SJSA1 (cell line): ENCODE results near the gene METRNL. TPM values are rescaled to one million over a fixed set of nuclear protein-coding genes. Genes with fewer than 3 reads are reported as not detected.
"Not testable (repeated sequence)": the region's sequence is repeated elsewhere in the genome, so short reads cannot be mapped to it uniquely, and the experiment has no call there.

ENCODE experiments used
- DNase-seq, 2 experiments: peaks; one replicate each; pipeline ENCODE4 v3.0.0-alpha.2; 2015 to 2020; ENCODE audit warnings: low spot score in 2 of 2, low read depth in 1 of 2
- H3K27ac ChIP-seq: fragments of 250-450 bp; sonication (Bioruptor Pico); 2 replicates; pipeline ENCODE4 v1.5.1; 2020; ENCODE audit warnings: mild to moderate bottlenecking, moderate library complexity
- H3K27me3 ChIP-seq: fragments of 250-450 bp; sonication (Bioruptor Pico); replicated peaks from 2 replicates; pipeline ENCODE4 v1.5.1; 2020; ENCODE audit warnings: mild to moderate bottlenecking, moderate library complexity
- H3K36me3 ChIP-seq: fragments of 250-450 bp; sonication (Bioruptor Pico); 2 replicates; pipeline ENCODE4 v1.5.1; 2020; ENCODE audit warnings: mild to moderate bottlenecking
- H3K4me1 ChIP-seq: fragments of 250-450 bp; sonication (Bioruptor Pico); replicated peaks from 2 replicates; pipeline ENCODE4 v1.6.1; 2021; ENCODE audit warnings: mild to moderate bottlenecking
- H3K4me3 ChIP-seq: fragments of 250-450 bp; sonication (Bioruptor Pico); 2 replicates; pipeline ENCODE4 v1.5.1; 2020; ENCODE audit warnings: mild to moderate bottlenecking
- H3K9me3 ChIP-seq: fragments of 250-450 bp; sonication (Bioruptor Pico); replicated peaks from 2 replicates; pipeline ENCODE4 v1.5.1; 2020; ENCODE audit warnings: mild to moderate bottlenecking
- total RNA-seq: library from RNA; depleted of rRNA; stranded (reverse); fragments of >200 nt; shearing (Covaris generic); gene quantifications from 2 replicates; pipeline ENCODE4 v1.2.3, GENCODE V29; 2014

METRNL gene
- total RNA-seq, 1 experiment from 2014 or later = 128 TPM

- H3K27me3 ChIP-seq = no peaks in the 10 kb centered on the region
- no peak for DNase-seq
- H3K9me3 ChIP-seq = no peaks in the 10 kb centered on the region
- no peaks in the 10 kb centered on the region for H3K36me3 ChIP-seq
- peaks cover 31% of the 10 kb centered on the region for H3K4me1 ChIP-seq
- H3K4me3 ChIP-seq = peak overlapping the region; percentile 29
- H3K27ac ChIP-seq = peak overlapping the region; percentile 96
Observed at GRCh38 chr17:83110735-83111134, 31.3 kb downstream of the METRNL start.

- Histone ChIP-seq H3K4me1 (peaks cover 31% of the 10 kb centered on the region), H3K27me3 (no peaks in the 10 kb centered on the region), H3K9me3 (no peaks in the 10 kb centered on the region), H3K36me3 (no peaks in the 10 kb centered on the region), H3K27ac (peak overlapping the region; percentile 96), H3K4me3 (no peak overlapping the region)
- no peak for DNase-seq
Observed at GRCh38 chr17:83111516-83112282, 32.3 kb downstream of the METRNL start.

GRCh38 chr17:83113381-83113780, 34.0 kb downstream of the METRNL start:
- no peaks in the 10 kb centered on the region for H3K27me3 ChIP-seq
- no peak for DNase-seq
- H3K4me1 ChIP-seq = peaks cover 27% of the 10 kb centered on the region
- no peaks in the 10 kb centered on the region for H3K9me3 ChIP-seq
- no peak overlapping the region for H3K4me3 ChIP-seq
- H3K27ac ChIP-seq = no peak overlapping the region
- H3K36me3 ChIP-seq = no peaks in the 10 kb centered on the region

- no peak for DNase-seq
- no peaks in the 10 kb centered on the region for H3K27me3 ChIP-seq
- H3K9me3 ChIP-seq = no peaks in the 10 kb centered on the region
- no peaks in the 10 kb centered on the region for H3K36me3 ChIP-seq
- H3K27ac ChIP-seq = no peak overlapping the region
- peaks cover 27% of the 10 kb centered on the region for H3K4me1 ChIP-seq
- H3K4me3 ChIP-seq = no peak overlapping the region
Observed at GRCh38 chr17:83113792-83114191, 34.4 kb downstream of the METRNL start.

- no peaks in the 10 kb centered on the region for H3K9me3 ChIP-seq
- H3K27ac ChIP-seq = no peak overlapping the region
- H3K4me3 ChIP-seq = no peak overlapping the region
- peaks cover 20% of the 10 kb centered on the region for H3K4me1 ChIP-seq
- no peak for DNase-seq
- H3K36me3 ChIP-seq = no peaks in the 10 kb centered on the region
- H3K27me3 ChIP-seq = no peaks in the 10 kb centered on the region
Observed at GRCh38 chr17:83114706-83115105, 35.3 kb downstream of the METRNL start.

GRCh38 chr17:83115202-83115651, 35.8 kb downstream of the METRNL start:
- no peaks in the 10 kb centered on the region for H3K36me3 ChIP-seq
- H3K27me3 ChIP-seq = no peaks in the 10 kb centered on the region
- no peak overlapping the region for H3K4me3 ChIP-seq
- DNase-seq = no peak
- H3K4me1 ChIP-seq = peaks cover 15% of the 10 kb centered on the region
- no peaks in the 10 kb centered on the region for H3K9me3 ChIP-seq
- no peak overlapping the region for H3K27ac ChIP-seq

- Histone ChIP-seq H3K27me3 (no peaks in the 10 kb centered on the region), H3K4me1 (peaks cover 9% of the 10 kb centered on the region), H3K9me3 (no peaks in the 10 kb centered on the region), H3K4me3 (no peak overlapping the region), H3K27ac (no peak overlapping the region), H3K36me3 (no peaks in the 10 kb centered on the region)
- DNase-seq = no peak
Observed at GRCh38 chr17:83115832-83116231, 36.4 kb downstream of the METRNL start.

GRCh38 chr17:83116311-83116771, 36.9 kb downstream of the METRNL start:
- Histone ChIP-seq H3K4me3 (no peak overlapping the region), H3K27ac (no peak overlapping the region), H3K27me3 (no peaks in the 10 kb centered on the region), H3K36me3 (no peaks in the 10 kb centered on the region), H3K9me3 (no peaks in the 10 kb centered on the region), H3K4me1 (peaks cover 3% of the 10 kb centered on the region)
- DNase-seq = no peak

- H3K4me1 ChIP-seq = no peaks in the 10 kb centered on the region
- H3K36me3 ChIP-seq = no peaks in the 10 kb centered on the region
- H3K4me3 ChIP-seq = no peak overlapping the region
- H3K27ac ChIP-seq = no peak overlapping the region
- no peak for DNase-seq
- peaks cover 3% of the 10 kb centered on the region; the same call in 1 of the 2 replicates for H3K27me3 ChIP-seq
- no peaks in the 10 kb centered on the region for H3K9me3 ChIP-seq
Observed at GRCh38 chr17:83116783-83117555, 37.6 kb downstream of the METRNL start.

GRCh38 chr17:83117583-83117982, 38.2 kb downstream of the METRNL start:
- no peak overlapping the region for H3K4me3 ChIP-seq
- peaks cover 9% of the 10 kb centered on the region for H3K27me3 ChIP-seq
- no peaks in the 10 kb centered on the region for H3K9me3 ChIP-seq
- no peak for DNase-seq
- H3K27ac ChIP-seq = no peak overlapping the region
- H3K4me1 ChIP-seq = no peaks in the 10 kb centered on the region
- no peaks in the 10 kb centered on the region for H3K36me3 ChIP-seq

GRCh38 chr17:83118071-83118841, 38.8 kb downstream of the METRNL start:
- no peak for DNase-seq
- H3K27me3 ChIP-seq = peaks cover 16% of the 10 kb centered on the region
- no peaks in the 10 kb centered on the region for H3K9me3 ChIP-seq

GRCh38 chr17:83119987-83120864, 40.8 kb downstream of the METRNL start:
- Histone ChIP-seq H3K4me1 (no peaks in the 10 kb centered on the region), H3K36me3 (no peaks in the 10 kb centered on the region), H3K27ac (no peak overlapping the region), H3K27me3 (peaks cover 21% of the 10 kb centered on the region), H3K9me3 (no peaks in the 10 kb centered on the region; the same call in 1 of the 2 replicates), H3K4me3 (no peak overlapping the region)
- DNase-seq = no peak

More at GRCh38 chr17:83118071-83118841, 38.8 kb downstream of the METRNL start:
- Histone ChIP-seq H3K36me3 (no peaks in the 10 kb centered on the region), H3K27ac (no peak overlapping the region), H3K4me3 (no peak overlapping the region), H3K4me1 (no peaks in the 10 kb centered on the region)

GRCh38 chr17:83121473-83121872, 42.1 kb downstream of the METRNL start:
- not testable (repeated sequence) for H3K27ac ChIP-seq, DNase-seq

More at GRCh38 chr17:83121473-83121872, 42.1 kb downstream of the METRNL start:
- peaks cover 33% of the 10 kb centered on the region for H3K27me3 ChIP-seq
- not testable (repeated sequence) for H3K4me1 ChIP-seq, H3K36me3 ChIP-seq, H3K4me3 ChIP-seq, H3K9me3 ChIP-seq
